H9 (cell line): ENCODE data around the gene ANKS1B. TPM values are rescaled to one million over a fixed set of nuclear protein-coding genes. Genes with fewer than 3 reads are reported as not detected.

Experiments
- DNase-seq: peaks from one replicate; pipeline ENCODE4 v3.0.0-alpha.2; 2017
- H2AFZ ChIP-seq: one replicate; pipeline ENCODE4 v1.6.1; 2013; ENCODE audit warnings: mild to moderate bottlenecking, low read length, control low read depth, moderate library complexity
- H2AK5ac ChIP-seq: 2 replicates; pipeline ENCODE4 v1.6.1; 2013; ENCODE audit warnings: low read length, control low read depth, mixed read lengths; ENCODE audit not compliant: insufficient read length
- H2BK120ac ChIP-seq: one replicate; pipeline ENCODE4 v1.6.1; 2013; ENCODE audit warnings: low read depth, mild to moderate bottlenecking, low read length, control low read depth, inconsistent platforms; ENCODE audit not compliant: poor library complexity, severe bottlenecking
- H2BK12ac ChIP-seq: 2 replicates; pipeline ENCODE4 v1.6.1; 2013; ENCODE audit warnings: low read length, control low read depth, mixed read lengths, low read depth; ENCODE audit not compliant: insufficient read length
- H2BK15ac ChIP-seq: 2 replicates; pipeline ENCODE4 v1.6.1; 2013; ENCODE audit warnings: low read depth, low read length, control low read depth
- H2BK20ac ChIP-seq: one replicate; pipeline ENCODE4 v1.6.1; 2013; ENCODE audit warnings: low read depth, mild to moderate bottlenecking, low read length, control low read depth, inconsistent platforms; ENCODE audit not compliant: poor library complexity, severe bottlenecking
- H2BK5ac ChIP-seq: 2 replicates; pipeline ENCODE4 v1.6.1; 2013; ENCODE audit warnings: low read length, control low read depth, mixed read lengths; ENCODE audit not compliant: insufficient read length
- H3K14ac ChIP-seq: 2 replicates; pipeline ENCODE4 v1.6.1; 2013; ENCODE audit warnings: low read length, control low read depth; ENCODE audit not compliant: insufficient read depth
- H3K18ac ChIP-seq: 2 replicates; pipeline ENCODE4 v1.6.1; 2013; ENCODE audit warnings: low read depth, mild to moderate bottlenecking, mixed read lengths, low read length, control low read depth; ENCODE audit not compliant: insufficient read length
- H3K23ac ChIP-seq: 2 replicates; pipeline ENCODE4 v1.6.1; 2013; ENCODE audit warnings: low read length, control low read depth, mixed read lengths, low read depth; ENCODE audit not compliant: insufficient read length
- H3K23me2 ChIP-seq: 2 replicates; pipeline ENCODE4 v1.6.1; 2013; ENCODE audit warnings: low read depth, mild to moderate bottlenecking, mixed read lengths, low read length, control low read depth; ENCODE audit not compliant: insufficient read length, poor library complexity, severe bottlenecking
- H3K27ac ChIP-seq: 2 replicates; pipeline ENCODE4 v1.5.1; 2013; ENCODE audit warnings: low read length, control low read depth, mixed read lengths, low read depth; ENCODE audit not compliant: insufficient read length
- H3K27me3 ChIP-seq: 2 replicates; pipeline ENCODE4 v1.6.1; 2013; ENCODE audit warnings: low read length, control low read depth, inconsistent platforms; ENCODE audit not compliant: insufficient read depth
- H3K4ac ChIP-seq: 2 replicates; pipeline ENCODE4 v1.6.1; 2013; ENCODE audit warnings: low read depth, mild to moderate bottlenecking, control low read depth, inconsistent platforms, low read length, moderate library complexity
- H3K4me1 ChIP-seq: 2 replicates; pipeline ENCODE4 v1.6.1; 2013; ENCODE audit warnings: low read length, control low read depth, inconsistent platforms; ENCODE audit not compliant: insufficient read depth
- H3K4me2 ChIP-seq: 2 replicates; pipeline ENCODE4 v1.6.1; 2013; ENCODE audit warnings: low read length, control low read depth, mixed read lengths; ENCODE audit not compliant: insufficient read length, insufficient read depth
- H3K56ac ChIP-seq: 2 replicates; pipeline ENCODE4 v1.6.1; 2013; ENCODE audit warnings: low read depth, mild to moderate bottlenecking, mixed read lengths, low read length, control low read depth; ENCODE audit not compliant: insufficient read length
- H3K79me1 ChIP-seq: 2 replicates; pipeline ENCODE4 v1.6.1; 2013; ENCODE audit warnings: low read depth, mild to moderate bottlenecking, moderate library complexity, low read length, control low read depth, inconsistent platforms; ENCODE audit not compliant: insufficient read depth, poor library complexity, severe bottlenecking
- H3K79me2 ChIP-seq: 2 replicates; pipeline ENCODE4 v1.6.1; 2013; ENCODE audit warnings: low read length, control low read depth, inconsistent platforms; ENCODE audit not compliant: insufficient read depth
- H3K9ac ChIP-seq: 2 replicates; pipeline ENCODE4 v1.6.1; 2013; ENCODE audit warnings: low read length, control low read depth, mixed read lengths; ENCODE audit not compliant: insufficient read length; ENCODE audit errors: extremely low read depth
- H3K9me3 ChIP-seq: one replicate; pipeline ENCODE4 v1.6.1; 2013; ENCODE audit warnings: low read depth, low read length, inconsistent platforms; ENCODE audit not compliant: control insufficient read depth
- H3T11ph ChIP-seq: one replicate; pipeline ENCODE4 v1.6.1; 2013; ENCODE audit warnings: mild to moderate bottlenecking, low read length, control low read depth, inconsistent platforms
- H4K20me1 ChIP-seq: one replicate; pipeline ENCODE4 v1.6.1; 2013; ENCODE audit not compliant: control insufficient read depth, insufficient read length, insufficient read depth
- H4K5ac ChIP-seq: 2 replicates; pipeline ENCODE4 v1.6.1; 2013; ENCODE audit warnings: low read depth, mild to moderate bottlenecking, mixed read lengths, low read length, control low read depth; ENCODE audit not compliant: insufficient read length
- H4K8ac ChIP-seq: replicated peaks from 2 replicates; pipeline ENCODE4 v1.6.1; 2013; ENCODE audit warnings: low read length, control low read depth, mixed read lengths, low read depth; ENCODE audit not compliant: insufficient read length
- H4K91ac ChIP-seq: 2 replicates; pipeline ENCODE4 v1.6.1; 2013; ENCODE audit warnings: low read depth, mild to moderate bottlenecking, moderate library complexity, mixed read lengths, low read length, control low read depth; ENCODE audit not compliant: insufficient read length
- H3K27ac Mint-ChIP-seq, 3 experiments: 2 replicates in 2 of 3; 3 replicates in 1 of 3; pipeline ENCODE4 v1.8.0; 2020 to 2021; ENCODE audit warnings: mixed read lengths in 3 of 3, mild to moderate bottlenecking in 1 of 3, moderate library complexity in 1 of 3
- H3K27me3 Mint-ChIP-seq: 2 replicates; pipeline ENCODE4 v1.8.0; 2021; ENCODE audit warnings: low read depth, mild to moderate bottlenecking, moderate library complexity, mixed read lengths
- H3K36me3 Mint-ChIP-seq, 3 experiments: 2 replicates in 2 of 3; 3 replicates in 1 of 3; pipeline ENCODE4 v1.8.0; 2020 to 2021; ENCODE audit warnings: low read depth in 3 of 3, mixed read lengths in 3 of 3; ENCODE audit not compliant: insufficient read depth in 1 of 3
- H3K4me1 Mint-ChIP-seq, 2 experiments: 2 replicates each; pipeline ENCODE4 v1.8.0; 2020; ENCODE audit warnings: mixed read lengths in 2 of 2
- H3K4me3 Mint-ChIP-seq, 2 experiments: 2 replicates in 1 of 2; 3 replicates in 1 of 2; pipeline ENCODE4 v1.8.0; 2020 to 2021; ENCODE audit warnings: mild to moderate bottlenecking in 2 of 2, mixed read lengths in 2 of 2, moderate library complexity in 1 of 2
- H3K9me3 Mint-ChIP-seq, 2 experiments: 2 replicates in 1 of 2; 3 replicates in 1 of 2; pipeline ENCODE4 v1.8.0; 2020; ENCODE audit warnings: mild to moderate bottlenecking in 2 of 2, mixed read lengths in 2 of 2, moderate library complexity in 1 of 2
- WGBS: extraction: QIAGEN DNeasy Blood & Tissue Kit; methylation state at CpG from one replicate; pipeline ENCODE4 v1.1.7; 2013; ENCODE audit warnings: missing lambda C conversion rate, low lambda C conversion rate, mixed read lengths; ENCODE audit not compliant: insufficient read length; ENCODE audit errors: extremely low coverage; 5-methylcytosine and 5-hydroxymethylcytosine counted together
- total RNA-seq: library from RNA; stranded (reverse); gene quantifications from 2 replicates; pipeline ENCODE4 v1.2.1, GENCODE V29; 2021
- TF ChIP-seq, protein P1 (sequence below): fragments of 200-600 bp; sonication (generic); conservative IDR thresholded peaks from 3 replicates; pipeline ENCODE4 v1.8.0; 2021; ENCODE audit warnings: antibody characterized with exemption, mild to moderate bottlenecking

The ANKS1B gene
- total RNA-seq, 1 experiment from 2014 or later: 4.1 TPM

DNA sequence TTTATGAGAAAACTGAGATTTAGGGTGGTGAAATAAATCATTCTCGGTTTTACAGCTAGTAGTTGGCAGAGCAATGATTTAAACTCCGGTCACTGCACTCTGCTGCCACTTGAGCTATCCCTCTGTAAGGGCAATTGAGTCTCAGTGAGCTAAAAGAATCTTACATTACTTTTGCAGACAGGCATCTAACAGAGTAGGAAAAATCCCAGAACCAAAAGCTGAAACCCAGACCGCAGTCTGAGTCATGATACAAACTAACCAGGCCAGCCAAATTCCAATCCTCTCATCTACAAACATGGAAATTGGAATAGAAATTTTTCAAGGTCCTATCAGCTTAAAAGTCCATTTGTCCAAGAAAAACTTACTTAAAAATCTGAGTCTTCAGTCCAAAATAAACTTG, 73.7 kb downstream of the ANKS1B start:
- Histone ChIP-seq H3K9me3 (no peaks in the 10 kb centered on the region), H2AFZ (no peak overlapping the region), H4K91ac (no peak overlapping the region), H2BK15ac (no peak overlapping the region), H4K20me1 (no peaks in the 10 kb centered on the region), H3T11ph (no peak overlapping the region), H3K4me2 (no peak overlapping the region), H3K27ac (no peak overlapping the region), H3K79me1 (no peaks in the 10 kb centered on the region), H3K23me2 (no peaks in the 10 kb centered on the region), H4K5ac (no peak overlapping the region), H2BK120ac (no peak overlapping the region), H2BK12ac (no peak overlapping the region), H3K56ac (no peak overlapping the region), H3K4ac (no peak overlapping the region), H3K18ac (no peak overlapping the region), H2BK20ac (no peak overlapping the region), H3K4me1 (no peaks in the 10 kb centered on the region), H3K14ac (no peak overlapping the region), H2AK5ac (no peak overlapping the region), H4K8ac (no peak overlapping the region), H3K9ac (no peak overlapping the region), H2BK5ac (no peak overlapping the region), H3K79me2 (no peaks in the 10 kb centered on the region), H3K27me3 (no peaks in the 10 kb centered on the region), H3K23ac (no peak overlapping the region)
- no peak for DNase-seq
- no peaks in the 10 kb centered on the region for H3K9me3 Mint-ChIP-seq
- H3K27me3 Mint-ChIP-seq: no peaks in the 10 kb centered on the region
- H3K27ac Mint-ChIP-seq: no peak overlapping the region
- TF ChIP-seq, protein P1, sequence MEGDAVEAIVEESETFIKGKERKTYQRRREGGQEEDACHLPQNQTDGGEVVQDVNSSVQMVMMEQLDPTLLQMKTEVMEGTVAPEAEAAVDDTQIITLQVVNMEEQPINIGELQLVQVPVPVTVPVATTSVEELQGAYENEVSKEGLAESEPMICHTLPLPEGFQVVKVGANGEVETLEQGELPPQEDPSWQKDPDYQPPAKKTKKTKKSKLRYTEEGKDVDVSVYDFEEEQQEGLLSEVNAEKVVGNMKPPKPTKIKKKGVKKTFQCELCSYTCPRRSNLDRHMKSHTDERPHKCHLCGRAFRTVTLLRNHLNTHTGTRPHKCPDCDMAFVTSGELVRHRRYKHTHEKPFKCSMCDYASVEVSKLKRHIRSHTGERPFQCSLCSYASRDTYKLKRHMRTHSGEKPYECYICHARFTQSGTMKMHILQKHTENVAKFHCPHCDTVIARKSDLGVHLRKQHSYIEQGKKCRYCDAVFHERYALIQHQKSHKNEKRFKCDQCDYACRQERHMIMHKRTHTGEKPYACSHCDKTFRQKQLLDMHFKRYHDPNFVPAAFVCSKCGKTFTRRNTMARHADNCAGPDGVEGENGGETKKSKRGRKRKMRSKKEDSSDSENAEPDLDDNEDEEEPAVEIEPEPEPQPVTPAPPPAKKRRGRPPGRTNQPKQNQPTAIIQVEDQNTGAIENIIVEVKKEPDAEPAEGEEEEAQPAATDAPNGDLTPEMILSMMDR: no peak
- no peak overlapping the region for H3K4me3 Mint-ChIP-seq
- no peaks in the 10 kb centered on the region for H3K4me1 Mint-ChIP-seq
- WGBS: no CpG with 5 or more reads among the region's 3 CpGs
- H3K36me3 Mint-ChIP-seq: no peaks in the 10 kb centered on the region
